ENCODE measurements around the gene ICAM5. TPM values are rescaled to one million over a fixed set of nuclear protein-coding genes. Genes with fewer than 3 reads are reported as not detected.
"Not testable (repeated sequence)": the region's sequence is repeated elsewhere in the genome, so short reads cannot be mapped to it uniquely, and the experiment has no call there.

The ICAM5 gene
- total RNA-seq, 1 experiment from 2014 or later, result 19.2 TPM

DNA sequence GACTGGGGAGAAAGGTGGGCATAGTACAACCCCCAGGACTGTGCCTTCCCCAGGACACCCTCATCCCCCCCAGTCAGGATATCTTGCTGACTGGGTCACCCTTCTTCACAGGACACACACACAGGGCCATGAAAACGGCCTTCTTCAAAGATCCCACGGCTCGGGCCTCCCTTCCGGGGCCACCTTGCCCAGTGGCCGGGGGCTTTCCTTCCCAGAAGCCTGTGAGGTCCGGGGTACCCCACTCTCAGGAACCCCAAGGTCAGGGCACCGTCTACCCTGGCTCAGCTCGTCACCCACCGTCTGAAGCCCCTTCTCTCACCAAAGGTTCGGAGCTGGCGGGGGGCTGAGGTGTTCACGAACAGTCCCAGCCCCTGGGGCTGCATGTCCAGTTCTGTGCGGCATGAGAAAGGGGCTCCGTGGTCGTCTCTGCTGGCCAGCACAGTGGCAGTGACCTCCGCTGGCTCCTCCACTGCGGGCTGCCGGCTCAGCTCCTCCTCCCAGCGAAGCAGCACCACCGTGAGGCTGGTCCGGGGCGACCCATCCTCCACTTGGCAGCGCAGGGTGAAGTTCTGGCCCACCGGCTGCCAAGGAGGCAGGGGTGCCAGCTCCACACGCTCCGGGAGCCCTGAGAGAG, 45.7 kb downstream of the ICAM5 start:
- H3K27ac ChIP-seq, result no peak overlapping the region
- peaks cover 6% of the 10 kb centered on the region; the same call in 1 of the 2 replicates for H3F3A ChIP-seq (ENCODE audit: insufficient read depth, low read depth)
- no peak for TF ChIP-seq EZH2 (IDR thresholded peaks at IDR 0.05; ENCODE audit: low read depth)
- TF ChIP-seq, protein P1, sequence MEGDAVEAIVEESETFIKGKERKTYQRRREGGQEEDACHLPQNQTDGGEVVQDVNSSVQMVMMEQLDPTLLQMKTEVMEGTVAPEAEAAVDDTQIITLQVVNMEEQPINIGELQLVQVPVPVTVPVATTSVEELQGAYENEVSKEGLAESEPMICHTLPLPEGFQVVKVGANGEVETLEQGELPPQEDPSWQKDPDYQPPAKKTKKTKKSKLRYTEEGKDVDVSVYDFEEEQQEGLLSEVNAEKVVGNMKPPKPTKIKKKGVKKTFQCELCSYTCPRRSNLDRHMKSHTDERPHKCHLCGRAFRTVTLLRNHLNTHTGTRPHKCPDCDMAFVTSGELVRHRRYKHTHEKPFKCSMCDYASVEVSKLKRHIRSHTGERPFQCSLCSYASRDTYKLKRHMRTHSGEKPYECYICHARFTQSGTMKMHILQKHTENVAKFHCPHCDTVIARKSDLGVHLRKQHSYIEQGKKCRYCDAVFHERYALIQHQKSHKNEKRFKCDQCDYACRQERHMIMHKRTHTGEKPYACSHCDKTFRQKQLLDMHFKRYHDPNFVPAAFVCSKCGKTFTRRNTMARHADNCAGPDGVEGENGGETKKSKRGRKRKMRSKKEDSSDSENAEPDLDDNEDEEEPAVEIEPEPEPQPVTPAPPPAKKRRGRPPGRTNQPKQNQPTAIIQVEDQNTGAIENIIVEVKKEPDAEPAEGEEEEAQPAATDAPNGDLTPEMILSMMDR (conservative IDR thresholded peaks at IDR 0.05), result no peak
- H2AFZ ChIP-seq, result peak overlapping the region; percentile 95; the same call in 1 of the 2 replicates
- no TSS peak for BruUV-seq (replicated peaks)
- intact Hi-C loops (cut with micrococcal nuclease; ENCODE audit: unreplicated experiment), result no loop called here
- no peaks in the 10 kb centered on the region for H3K9me2 ChIP-seq (ENCODE audit: insufficient read depth)
- DNase-seq, result no peak
- ChIA-PET POLR2A (ENCODE audit: unreplicated experiment) (interaction anchor here (1.1 to 1.2 kb wide), 2 partner anchors 64 to 66 kb away, joined by 6 to 7 read pairs; partner anchors contain the start of gene ICAM1), CTCF (interaction anchor here (0.6 kb wide), 1 partner anchor 53 kb away, joined by 6 read pairs; no protein-coding TSS in a partner anchor)
- H3K4me2 ChIP-seq, result peak overlapping the region; percentile 99
- peaks cover 7% of the 10 kb centered on the region for H4K20me1 ChIP-seq (ENCODE audit: insufficient read depth)
- no peaks in the 10 kb centered on the region for H3K9me3 ChIP-seq (ENCODE audit: insufficient read depth, low read depth)
- H3K4me3 ChIP-seq, result peak overlapping the region; percentile 78; the same call in 1 of the 2 replicates
- peaks cover 24% of the 10 kb centered on the region for H3K79me2 ChIP-seq (ENCODE audit: low read depth)
- H3K4me1 ChIP-seq (replicated peaks; ENCODE audit: insufficient read depth), result peaks cover 10% of the 10 kb centered on the region
- H3K36me3 ChIP-seq (ENCODE audit: low read depth), result 0 out of 2 replicates have a peak, but pooled peaks cover 3% of the 10 kb centered on the region
- H3K27me3 ChIP-seq (ENCODE audit: insufficient read depth, low read depth), result no peaks in the 10 kb centered on the region

DNA sequence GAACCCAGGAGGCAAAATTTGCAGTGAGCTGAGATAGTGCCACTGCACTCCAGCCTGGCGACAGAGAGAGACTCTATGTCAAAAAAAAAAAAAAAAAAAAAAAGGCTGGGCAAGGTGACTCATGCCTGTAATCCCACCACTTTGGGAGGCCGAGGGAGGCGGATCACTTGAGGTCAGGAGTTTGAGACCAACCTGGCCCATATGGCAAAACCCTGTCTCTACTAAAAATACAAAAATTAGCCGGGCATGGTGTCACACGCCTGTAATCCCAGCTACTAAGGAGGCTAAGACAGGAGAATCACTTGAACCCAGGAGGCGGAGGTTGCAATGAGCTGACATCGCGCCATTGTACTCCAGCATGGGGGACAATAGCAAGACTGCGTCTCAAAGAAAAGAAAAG, 47.0 kb downstream of the ICAM5 start:
- H3K27ac ChIP-seq; H3K4me2 ChIP-seq; H3K9me2 ChIP-seq (ENCODE audit: insufficient read depth); H3K36me3 ChIP-seq (ENCODE audit: low read depth); H3K4me3 ChIP-seq; H3K4me1 ChIP-seq (replicated peaks; ENCODE audit: insufficient read depth); intact Hi-C loops (cut with micrococcal nuclease; ENCODE audit: unreplicated experiment); H4K20me1 ChIP-seq (ENCODE audit: insufficient read depth); H3K27me3 ChIP-seq (ENCODE audit: insufficient read depth, low read depth); BruUV-seq (replicated peaks); POLR2A ChIA-PET (ENCODE audit: unreplicated experiment); H3F3A ChIP-seq (ENCODE audit: insufficient read depth, low read depth); H2AFZ ChIP-seq; DNase-seq; H3K9me3 ChIP-seq (ENCODE audit: insufficient read depth, low read depth): not testable (repeated sequence)
- CTCF ChIA-PET, result interaction anchor here (0.6 kb wide), 1 partner anchor 59 kb away, joined by 5 read pairs; no protein-coding TSS in a partner anchor
- peaks cover 14% of the 10 kb centered on the region for H3K79me2 ChIP-seq (ENCODE audit: low read depth)

DNA sequence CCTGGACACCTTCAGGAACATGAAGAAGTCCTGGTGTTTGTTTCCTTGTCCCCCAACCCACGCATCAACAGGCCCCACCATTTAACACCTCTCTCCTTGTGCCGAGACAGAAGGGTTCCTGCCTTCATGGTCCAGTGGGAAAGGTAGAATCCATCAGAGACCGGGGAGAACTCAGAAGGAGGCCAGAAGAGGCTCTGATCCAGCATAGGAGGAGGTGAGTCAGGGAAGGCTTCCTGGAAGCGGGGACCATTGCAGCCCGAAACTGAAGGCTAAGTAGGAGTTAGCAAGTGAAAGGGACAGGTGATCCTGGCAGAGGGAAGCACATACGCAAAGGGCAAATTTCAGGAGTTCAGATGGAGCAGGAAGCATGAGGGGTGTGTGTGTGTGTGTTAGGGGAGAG, 49.2 kb downstream of the ICAM5 start:
- ChIA-PET CTCF (no interaction called here), POLR2A (ENCODE audit: unreplicated experiment) (no interaction called here)

More for the DNA sequence above, 49.2 kb downstream of the ICAM5 start:
- Histone ChIP-seq H3K4me3 (no peak overlapping the region), H2AFZ (no peak overlapping the region), H3K4me2 (no peak overlapping the region), H4K20me1 (ENCODE audit: insufficient read depth) (no peaks in the 10 kb centered on the region), H3K9me2 (ENCODE audit: insufficient read depth) (no peaks in the 10 kb centered on the region), H3K27me3 (ENCODE audit: insufficient read depth, low read depth) (no peaks in the 10 kb centered on the region), H3K27ac (no peak overlapping the region), H3F3A (ENCODE audit: insufficient read depth, low read depth) (0 out of 2 replicates have a peak, but pooled peaks cover 4% of the 10 kb centered on the region), H3K4me1 (replicated peaks; ENCODE audit: insufficient read depth) (no peaks in the 10 kb centered on the region), H3K9me3 (ENCODE audit: insufficient read depth, low read depth) (no peaks in the 10 kb centered on the region), H3K36me3 (ENCODE audit: low read depth) (no peaks in the 10 kb centered on the region), H3K79me2 (ENCODE audit: low read depth) (no peaks in the 10 kb centered on the region)
- intact Hi-C loops (cut with micrococcal nuclease; ENCODE audit: unreplicated experiment), result no loop called here
- no peak for TF ChIP-seq EZH2 (IDR thresholded peaks at IDR 0.05; ENCODE audit: low read depth)
- TF ChIP-seq, protein P1 (conservative IDR thresholded peaks at IDR 0.05), result no peak
- no peak for DNase-seq
- BruUV-seq (replicated peaks), result no TSS peak

Measured in PC-9 (cell line).